Psoas muscle (tissue), 8 donors: Measurements from ENCODE around the gene TRIM25. TPM values are rescaled to one million over a fixed set of nuclear protein-coding genes. Genes with fewer than 3 reads are reported as not detected.

Source experiments
- ATAC-seq, 4 donors: fragments of 200-7000 bp; cut with Tn5 transposase; one replicate each; pipeline ENCODE4 v1.9.1; 2020; ENCODE audit warnings: moderate library complexity in 3 of 4, mild to moderate bottlenecking in 2 of 4
- DNase-seq, 2 donors: peaks; one replicate each; pipeline ENCODE4 v3.0.0-alpha.2; 2020
- H3K27ac ChIP-seq: fragments of 200-600 bp; one replicate; pipeline ENCODE4 v1.8.0; 2022
- H3K27me3 ChIP-seq, 3 donors: fragments of 200-600 bp in 1 of 3; one replicate each; pipeline versions ENCODE4 v1.6.1 to v1.8.0; 2013 to 2022; ENCODE audit warnings: low read length in 2 of 3, mild to moderate bottlenecking in 2 of 3, moderate library complexity in 1 of 3; ENCODE audit not compliant: insufficient read depth in 3 of 3
- H3K36me3 ChIP-seq, 2 donors: fragments of 200-600 bp in 1 of 2; one replicate each; pipeline versions ENCODE4 v1.6.1 to v1.8.0; 2013 to 2022; ENCODE audit warnings: low read depth in 1 of 2, mild to moderate bottlenecking in 1 of 2, moderate library complexity in 1 of 2; ENCODE audit not compliant: insufficient read depth in 1 of 2
- H3K4me1 ChIP-seq: fragments of 200-600 bp; one replicate; pipeline ENCODE4 v1.8.0; 2022
- H3K4me3 ChIP-seq: fragments of 200-600 bp; one replicate; pipeline ENCODE4 v1.8.0; 2022; ENCODE audit warnings: mild to moderate bottlenecking
- H3K9me3 ChIP-seq: fragments of 200-600 bp; one replicate; pipeline ENCODE4 v1.8.0; 2022
- CTCF ChIP-seq: fragments of 200-600 bp; IDR thresholded peaks from one replicate; pipeline ENCODE4 v1.8.0; 2022; ENCODE audit warnings: antibody characterized with exemption
- WGBS, 3 donors: extraction: QIAGEN DNeasy Blood & Tissue Kit; methylation state at CpG; one replicate each; pipeline versions ENCODE4 v1.1.6 to v1.1.7; 2013; 5-methylcytosine and 5-hydroxymethylcytosine counted together
- intact Hi-C, 2 donors: fragments of 100-400 bp; cut with DNase I; formaldehyde crosslinking; loops; one replicate each; pipeline versions ENCODE4 v1.11.0 to v1.14.2; 2022
- polyA plus RNA-seq, 3 donors: library from polyadenylated mRNA; stranded (reverse); fragments of 200-250 nt; gene quantifications; one replicate each; pipeline ENCODE4 v1.2.3, GENCODE V29; 2013
- total RNA-seq, 4 donors: library from RNA; stranded (reverse); fragmentation: NEBNext Ultra II Directional in 2 of 4; extraction: Animal tissue kit (Norgen Biotek cat#: 25700) in 2 of 4; gene quantifications; one replicate each; pipeline versions ENCODE4 v1.2.1 to v1.2.4, GENCODE V29; 2021 to 2023
- donor health status: healthy with polysubstance abuse.
- donor health status: DM: no; HTN: no; CAD: no; lungs with moderate emphysema.
- donor health status: Bipolar disorder and iron deficiency.
- donor health status: healthy.
- donor health status: DM: yes; HTN: yes; CAD: no.
- donor health status: DM: no; HTN: no; CAD: no.
- donor health status: DM: no; HTN: no; CAD: no.
- donor health status: DM: yes; HTN: yes; CAD: no.

TRIM25 gene
- total and polyA plus RNA-seq, 7 donors, result 5.1 to 20.0 (median 12.4) TPM

- peaks cover 13 to 87% of the 10 kb centered on the region in 2 donors for H3K36me3 ChIP-seq
- peaks cover 9% of the 10 kb centered on the region for H3K9me3 ChIP-seq
- peak; percentile 43 for TF ChIP-seq CTCF
- WGBS, 3 donors, result 74 to 83% (median 75%) methylated on average over 16 of the region's 16 CpGs
- ATAC-seq, result peak in 2 of 4 donors; percentile 46 to 51
- H3K27me3 ChIP-seq, result no peaks in the 10 kb centered on the region
- H3K27ac ChIP-seq, result no peak overlapping the region
- DNase-seq, result peak; percentile 37 to 64
- H3K4me3 ChIP-seq, result no peak overlapping the region
- H3K4me1 ChIP-seq, result no peaks in the 10 kb centered on the region
- intact Hi-C loops, result loop anchor here in 1 of 2 donors (5.0 kb wide), 1 partner anchor 46 kb away; no protein-coding TSS in a partner anchor
Observed at GRCh38 chr17:56891751-56892150, 22.1 kb downstream of the TRIM25 start.

- ATAC-seq (no peak), DNase-seq (no peak)
- TF ChIP-seq CTCF, result no peak
- H3K27ac ChIP-seq, result no peak overlapping the region
- intact Hi-C loops, result loop anchor here in 1 of 2 donors (5.0 kb wide), 1 partner anchor 46 kb away; no protein-coding TSS in a partner anchor
- 81 to 91% (median 86%) methylated on average over 7 of the region's 7 CpGs for WGBS, 3 donors
- no peaks in the 10 kb centered on the region for H3K4me1 ChIP-seq
- H3K4me3 ChIP-seq, result no peak overlapping the region
- H3K27me3 ChIP-seq, result no peaks in the 10 kb centered on the region
- peaks cover 13 to 89% of the 10 kb centered on the region in 2 donors for H3K36me3 ChIP-seq
- H3K9me3 ChIP-seq, result peaks cover 9% of the 10 kb centered on the region
Observed at GRCh38 chr17:56890906-56891674, 22.8 kb downstream of the TRIM25 start.

- ATAC-seq (no peak), DNase-seq (no peak)
- Histone ChIP-seq H3K27me3 (no peaks in the 10 kb centered on the region), H3K9me3 (peaks cover 9% of the 10 kb centered on the region), H3K4me3 (no peak overlapping the region), H3K36me3 (peaks cover 10 to 85% of the 10 kb centered on the region in 2 donors), H3K27ac (no peak overlapping the region), H3K4me1 (no peaks in the 10 kb centered on the region)
- WGBS, 3 donors, result 87 to 93% (median 92%) methylated on average over 6 of the region's 6 CpGs
- no peak for TF ChIP-seq CTCF
- intact Hi-C loops, result loop anchor here in 1 of 2 donors (5.0 kb wide), 1 partner anchor 47 kb away; no protein-coding TSS in a partner anchor
Observed at GRCh38 chr17:56890390-56890789, 23.5 kb downstream of the TRIM25 start.

- Histone ChIP-seq H3K4me3 (no peak overlapping the region), H3K27ac (no peak overlapping the region), H3K4me1 (no peaks in the 10 kb centered on the region), H3K36me3 (peaks cover 7 to 59% of the 10 kb centered on the region in 2 donors), H3K27me3 (no peaks in the 10 kb centered on the region), H3K9me3 (peaks cover 9% of the 10 kb centered on the region)
- intact Hi-C loops, result no loop called here
- no peak for TF ChIP-seq CTCF
- no peak for ATAC-seq
- DNase-seq, result no peak
- 96 to 99% (median 98%) methylated on average over 9 of the region's 9 CpGs for WGBS, 3 donors
Observed at GRCh38 chr17:56887552-56888467, 26.0 kb downstream of the TRIM25 start.
